AG09309 (cell line): ENCODE results near the gene LRP1B.

ENCODE experiments used
- DNase-seq: peaks from one replicate; pipeline ENCODE4 v3.0.0-alpha.2; 2010; ENCODE audit warnings: low read depth
- H3K4me3 ChIP-seq: 2 replicates; pipeline ENCODE4 v1.5.1; 2011; ENCODE audit warnings: mild to moderate bottlenecking, low read depth, low read length, moderate library complexity; ENCODE audit not compliant: control insufficient read depth
- TF ChIP-seq, protein P1 (sequence below): IDR thresholded peaks from 2 replicates; pipeline ENCODE4 v1.5.1; 2011; ENCODE audit warnings: mild to moderate bottlenecking, low read depth, low read length, inconsistent platforms; ENCODE audit not compliant: insufficient read depth, control insufficient read depth; ENCODE audit errors: missing control alignments

The LRP1B gene

GRCh38 chr2:140410695-140411094 is 1720.1 kb downstream of the LRP1B start:
- TF ChIP-seq, protein P1, sequence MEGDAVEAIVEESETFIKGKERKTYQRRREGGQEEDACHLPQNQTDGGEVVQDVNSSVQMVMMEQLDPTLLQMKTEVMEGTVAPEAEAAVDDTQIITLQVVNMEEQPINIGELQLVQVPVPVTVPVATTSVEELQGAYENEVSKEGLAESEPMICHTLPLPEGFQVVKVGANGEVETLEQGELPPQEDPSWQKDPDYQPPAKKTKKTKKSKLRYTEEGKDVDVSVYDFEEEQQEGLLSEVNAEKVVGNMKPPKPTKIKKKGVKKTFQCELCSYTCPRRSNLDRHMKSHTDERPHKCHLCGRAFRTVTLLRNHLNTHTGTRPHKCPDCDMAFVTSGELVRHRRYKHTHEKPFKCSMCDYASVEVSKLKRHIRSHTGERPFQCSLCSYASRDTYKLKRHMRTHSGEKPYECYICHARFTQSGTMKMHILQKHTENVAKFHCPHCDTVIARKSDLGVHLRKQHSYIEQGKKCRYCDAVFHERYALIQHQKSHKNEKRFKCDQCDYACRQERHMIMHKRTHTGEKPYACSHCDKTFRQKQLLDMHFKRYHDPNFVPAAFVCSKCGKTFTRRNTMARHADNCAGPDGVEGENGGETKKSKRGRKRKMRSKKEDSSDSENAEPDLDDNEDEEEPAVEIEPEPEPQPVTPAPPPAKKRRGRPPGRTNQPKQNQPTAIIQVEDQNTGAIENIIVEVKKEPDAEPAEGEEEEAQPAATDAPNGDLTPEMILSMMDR, result no peak
- no peak overlapping the region for H3K4me3 ChIP-seq
- no peak for DNase-seq

GRCh38 chr2:140401056-140401455 is 1729.8 kb downstream of the LRP1B start:
- no peak for DNase-seq
- H3K4me3 ChIP-seq, result no peak overlapping the region
- TF ChIP-seq, protein P1, result no peak

- H3K4me3 ChIP-seq, result no peak overlapping the region
- DNase-seq, result no peak
- TF ChIP-seq, protein P1, result no peak
Observed at GRCh38 chr2:140392824-140393223, 1738.0 kb downstream of the LRP1B start.

DNA sequence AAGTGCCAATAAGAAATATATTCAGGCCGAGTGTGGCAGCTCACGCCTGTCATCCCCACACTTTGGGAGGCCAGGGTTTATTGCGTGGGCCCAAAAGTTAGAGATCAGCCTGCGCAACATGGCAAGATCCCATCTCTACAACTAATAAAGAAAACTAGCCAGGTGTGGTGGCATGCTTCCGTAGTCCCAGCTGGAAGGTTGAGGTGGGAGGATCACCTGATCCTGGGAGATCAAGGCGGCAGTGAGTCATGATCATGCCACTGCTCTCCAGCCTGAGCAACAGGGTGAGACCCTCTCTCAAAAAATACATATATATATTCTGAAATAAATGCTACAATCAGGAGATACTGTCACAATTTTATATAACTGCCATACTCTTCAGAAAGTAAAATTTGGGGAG is 1745.9 kb downstream of the LRP1B start:
- H3K4me3 ChIP-seq, result no peak overlapping the region
- DNase-seq, result no peak
- TF ChIP-seq, protein P1, result no peak

- no peak overlapping the region for H3K4me3 ChIP-seq
- TF ChIP-seq, protein P1, result no peak
- no peak for DNase-seq
Observed at GRCh38 chr2:140383781-140384180, 1747.0 kb downstream of the LRP1B start.

DNA sequence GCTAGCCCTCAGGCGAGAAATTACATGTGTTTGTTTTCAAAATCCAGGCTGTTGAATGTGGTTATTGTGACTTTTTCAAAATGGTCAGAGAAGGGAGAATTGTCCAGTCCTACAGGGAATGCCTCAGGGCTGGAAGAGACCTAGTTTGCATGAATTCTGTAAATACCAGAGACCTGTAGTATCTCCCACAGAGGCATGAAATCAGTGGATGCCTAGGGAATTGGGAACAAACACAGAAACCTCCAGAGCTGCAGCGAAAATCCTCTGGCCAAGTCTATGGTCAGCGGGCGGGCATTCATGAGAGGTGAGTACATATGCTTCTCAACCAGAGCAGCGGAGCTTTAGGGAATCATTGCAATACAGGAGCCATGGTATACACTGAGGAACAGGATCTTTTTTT is 1754.1 kb downstream of the LRP1B start:
- no peak overlapping the region for H3K4me3 ChIP-seq
- no peak for DNase-seq
- TF ChIP-seq, protein P1, result no peak

- no peak for DNase-seq
- H3K4me3 ChIP-seq, result no peak overlapping the region
- TF ChIP-seq, protein P1, result no peak
Observed at GRCh38 chr2:140363131-140363530, 1767.7 kb downstream of the LRP1B start.
